ENCODE data around the gene EML5. TPM values are rescaled to one million over a fixed set of nuclear protein-coding genes. Genes with fewer than 3 reads are reported as not detected.

EML5 gene
- total RNA-seq, 1 experiment from 2014 or later = 0.52 TPM

DNA sequence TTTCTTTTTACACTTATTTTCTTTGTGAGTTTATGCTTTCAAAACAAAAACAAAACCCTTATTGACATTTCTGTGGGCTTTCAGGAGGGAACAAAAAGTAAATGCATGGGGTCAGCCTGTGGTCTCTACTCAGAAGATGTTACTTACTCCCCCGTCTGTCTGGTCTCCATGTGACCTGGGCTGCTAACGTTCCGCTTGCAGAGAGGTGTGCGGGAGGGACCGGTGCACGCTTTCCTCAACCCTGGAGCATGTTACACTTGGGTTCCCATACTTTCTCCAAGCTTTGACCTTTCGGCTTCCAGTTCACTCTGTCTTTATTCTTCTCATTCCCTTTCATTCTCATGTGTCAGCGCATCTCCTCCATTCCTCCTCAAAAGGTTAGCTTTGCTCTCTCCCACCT is 193.4 kb downstream of the EML5 start:
- no peak overlapping the region for H3K27ac Mint-ChIP-seq (ENCODE audit: unreplicated experiment)
- TF ChIP-seq, protein P1, sequence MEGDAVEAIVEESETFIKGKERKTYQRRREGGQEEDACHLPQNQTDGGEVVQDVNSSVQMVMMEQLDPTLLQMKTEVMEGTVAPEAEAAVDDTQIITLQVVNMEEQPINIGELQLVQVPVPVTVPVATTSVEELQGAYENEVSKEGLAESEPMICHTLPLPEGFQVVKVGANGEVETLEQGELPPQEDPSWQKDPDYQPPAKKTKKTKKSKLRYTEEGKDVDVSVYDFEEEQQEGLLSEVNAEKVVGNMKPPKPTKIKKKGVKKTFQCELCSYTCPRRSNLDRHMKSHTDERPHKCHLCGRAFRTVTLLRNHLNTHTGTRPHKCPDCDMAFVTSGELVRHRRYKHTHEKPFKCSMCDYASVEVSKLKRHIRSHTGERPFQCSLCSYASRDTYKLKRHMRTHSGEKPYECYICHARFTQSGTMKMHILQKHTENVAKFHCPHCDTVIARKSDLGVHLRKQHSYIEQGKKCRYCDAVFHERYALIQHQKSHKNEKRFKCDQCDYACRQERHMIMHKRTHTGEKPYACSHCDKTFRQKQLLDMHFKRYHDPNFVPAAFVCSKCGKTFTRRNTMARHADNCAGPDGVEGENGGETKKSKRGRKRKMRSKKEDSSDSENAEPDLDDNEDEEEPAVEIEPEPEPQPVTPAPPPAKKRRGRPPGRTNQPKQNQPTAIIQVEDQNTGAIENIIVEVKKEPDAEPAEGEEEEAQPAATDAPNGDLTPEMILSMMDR (IDR thresholded peaks at IDR 0.05; ENCODE audit: unreplicated experiment) = no peak

DNA sequence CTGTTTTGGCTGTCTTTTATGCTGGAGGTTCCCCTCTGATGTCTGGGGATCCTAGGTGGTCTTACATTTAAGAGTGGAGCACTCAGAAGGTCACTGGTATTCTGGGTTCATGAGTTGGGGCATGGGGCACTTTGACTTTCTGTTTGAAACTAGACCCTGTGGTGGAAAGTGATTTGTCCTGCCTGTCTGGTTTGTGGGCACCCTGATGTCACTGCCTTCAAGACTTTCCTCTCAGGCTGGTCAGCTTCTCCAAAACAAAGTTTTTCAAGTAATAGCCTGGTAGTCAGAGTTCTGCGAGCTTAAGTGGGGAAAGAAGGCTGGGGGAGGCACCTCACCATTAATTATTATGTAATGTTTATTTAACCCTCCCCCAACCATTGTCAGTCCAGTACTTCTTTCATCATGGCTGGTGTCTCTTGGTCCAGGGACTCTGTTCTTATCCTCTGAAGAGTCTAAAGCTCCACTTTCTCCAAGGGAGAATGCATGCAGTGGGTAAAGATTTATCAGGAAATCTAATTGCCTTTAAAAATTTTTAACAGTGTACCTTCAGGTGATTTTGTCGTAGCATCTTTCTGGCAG is 194.6 kb downstream of the EML5 start:
- no TSS peak for BruUV-seq (replicated peaks)
- no peak overlapping the region for H3K4me3 Mint-ChIP-seq (ENCODE audit: low read depth, unreplicated experiment)
- intact Hi-C loops (cut with micrococcal nuclease; ENCODE audit: unreplicated experiment) = no loop called here
- no peaks in the 10 kb centered on the region for H3K27me3 Mint-ChIP-seq (ENCODE audit: unreplicated experiment)
- H3K9me3 Mint-ChIP-seq (ENCODE audit: low read depth, unreplicated experiment) = no peaks in the 10 kb centered on the region
- no peak for DNase-seq
- CTCF ChIA-PET = no interaction called here
- TF ChIP-seq, protein P1 (IDR thresholded peaks at IDR 0.05; ENCODE audit: unreplicated experiment) = no peak
- no peak overlapping the region for H3K27ac Mint-ChIP-seq (ENCODE audit: unreplicated experiment)
- H3K4me1 Mint-ChIP-seq (ENCODE audit: low read depth, unreplicated experiment) = peaks cover 8% of the 10 kb centered on the region
- peaks cover 44% of the 10 kb centered on the region for H3K36me3 Mint-ChIP-seq (ENCODE audit: insufficient read depth, unreplicated experiment)

More for the DNA sequence above, 193.4 kb downstream of the EML5 start:
- Mint-ChIP-seq H3K36me3 (ENCODE audit: insufficient read depth, unreplicated experiment) (peaks cover 53% of the 10 kb centered on the region), H3K4me3 (ENCODE audit: low read depth, unreplicated experiment) (no peak overlapping the region), H3K27me3 (ENCODE audit: unreplicated experiment) (no peaks in the 10 kb centered on the region), H3K9me3 (ENCODE audit: low read depth, unreplicated experiment) (no peaks in the 10 kb centered on the region), H3K4me1 (ENCODE audit: low read depth, unreplicated experiment) (peaks cover 8% of the 10 kb centered on the region)
- CTCF ChIA-PET = no interaction called here
- intact Hi-C loops (cut with micrococcal nuclease; ENCODE audit: unreplicated experiment) = no loop called here
- no peak for DNase-seq
- no TSS peak for BruUV-seq (replicated peaks)

DNA sequence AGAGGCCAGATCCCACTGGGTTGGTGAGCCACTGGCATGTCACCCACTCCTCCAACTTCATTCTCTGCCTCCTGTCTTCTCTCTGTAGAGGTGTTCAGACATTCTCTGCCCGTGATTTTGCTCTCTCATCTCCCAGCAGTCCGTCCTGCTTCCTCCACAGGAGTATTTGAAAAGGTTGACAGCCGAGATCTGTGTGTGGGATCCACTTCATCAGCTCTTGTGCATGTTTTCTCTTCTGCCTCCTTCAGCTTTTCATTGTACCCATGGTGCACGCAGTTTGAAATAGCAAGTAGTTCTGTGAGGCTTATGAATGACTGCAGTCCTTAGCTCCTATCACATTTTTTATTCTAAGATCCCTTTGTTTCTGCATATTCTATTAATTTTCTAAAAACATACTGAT is 195.2 kb downstream of the EML5 start:
- no peak for DNase-seq
- Mint-ChIP-seq H3K9me3 (ENCODE audit: low read depth, unreplicated experiment) (no peaks in the 10 kb centered on the region), H3K4me1 (ENCODE audit: low read depth, unreplicated experiment) (peaks cover 8% of the 10 kb centered on the region), H3K27me3 (ENCODE audit: unreplicated experiment) (no peaks in the 10 kb centered on the region), H3K27ac (ENCODE audit: unreplicated experiment) (no peak overlapping the region), H3K4me3 (ENCODE audit: low read depth, unreplicated experiment) (no peak overlapping the region), H3K36me3 (ENCODE audit: insufficient read depth, unreplicated experiment) (peaks cover 46% of the 10 kb centered on the region)
- no TSS peak for BruUV-seq (replicated peaks)
- intact Hi-C loops (cut with micrococcal nuclease; ENCODE audit: unreplicated experiment) = no loop called here
- CTCF ChIA-PET = no interaction called here
- TF ChIP-seq, protein P1 (IDR thresholded peaks at IDR 0.05; ENCODE audit: unreplicated experiment) = no peak

DNA sequence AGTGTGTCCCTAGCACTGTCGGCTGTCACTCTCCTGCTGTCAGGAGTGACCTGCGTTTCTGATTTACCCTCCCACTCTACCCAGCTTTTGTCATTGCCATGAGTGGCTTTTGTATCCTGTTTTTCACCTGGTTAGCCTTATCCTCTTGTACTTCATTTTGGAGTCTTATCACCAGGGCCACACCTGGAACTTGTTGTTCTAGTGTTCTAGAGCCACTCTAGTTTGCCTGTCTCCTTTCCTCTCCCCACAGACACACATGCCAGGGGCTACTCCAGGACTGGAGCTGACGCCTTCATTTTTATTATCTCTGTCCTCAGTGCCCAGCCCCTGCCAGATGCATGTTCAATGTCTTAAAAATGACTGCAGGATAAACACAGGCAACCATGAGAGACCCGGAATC is 195.7 kb downstream of the EML5 start:
- Mint-ChIP-seq H3K9me3 (ENCODE audit: low read depth, unreplicated experiment) (no peaks in the 10 kb centered on the region), H3K4me3 (ENCODE audit: low read depth, unreplicated experiment) (no peak overlapping the region), H3K36me3 (ENCODE audit: insufficient read depth, unreplicated experiment) (peaks cover 43% of the 10 kb centered on the region), H3K4me1 (ENCODE audit: low read depth, unreplicated experiment) (peaks cover 8% of the 10 kb centered on the region), H3K27me3 (ENCODE audit: unreplicated experiment) (no peaks in the 10 kb centered on the region), H3K27ac (ENCODE audit: unreplicated experiment) (no peak overlapping the region)
- CTCF ChIA-PET = no interaction called here
- TF ChIP-seq, protein P1 (IDR thresholded peaks at IDR 0.05; ENCODE audit: unreplicated experiment) = no peak
- intact Hi-C loops (cut with micrococcal nuclease; ENCODE audit: unreplicated experiment) = no loop called here
- DNase-seq = no peak
- BruUV-seq (replicated peaks) = no TSS peak

All from Calu3 (cell line).